ENCODE measurements around the gene PALM3. TPM values are rescaled to one million over a fixed set of nuclear protein-coding genes. Genes with fewer than 3 reads are reported as not detected.

PALM3 gene
- total and polyA plus RNA-seq, 10 of the 15 experiments (the other 5 are each of a cell fraction or from before 2014, with no cell fraction given): 0.07 TPM; not detected in 9

DNA sequence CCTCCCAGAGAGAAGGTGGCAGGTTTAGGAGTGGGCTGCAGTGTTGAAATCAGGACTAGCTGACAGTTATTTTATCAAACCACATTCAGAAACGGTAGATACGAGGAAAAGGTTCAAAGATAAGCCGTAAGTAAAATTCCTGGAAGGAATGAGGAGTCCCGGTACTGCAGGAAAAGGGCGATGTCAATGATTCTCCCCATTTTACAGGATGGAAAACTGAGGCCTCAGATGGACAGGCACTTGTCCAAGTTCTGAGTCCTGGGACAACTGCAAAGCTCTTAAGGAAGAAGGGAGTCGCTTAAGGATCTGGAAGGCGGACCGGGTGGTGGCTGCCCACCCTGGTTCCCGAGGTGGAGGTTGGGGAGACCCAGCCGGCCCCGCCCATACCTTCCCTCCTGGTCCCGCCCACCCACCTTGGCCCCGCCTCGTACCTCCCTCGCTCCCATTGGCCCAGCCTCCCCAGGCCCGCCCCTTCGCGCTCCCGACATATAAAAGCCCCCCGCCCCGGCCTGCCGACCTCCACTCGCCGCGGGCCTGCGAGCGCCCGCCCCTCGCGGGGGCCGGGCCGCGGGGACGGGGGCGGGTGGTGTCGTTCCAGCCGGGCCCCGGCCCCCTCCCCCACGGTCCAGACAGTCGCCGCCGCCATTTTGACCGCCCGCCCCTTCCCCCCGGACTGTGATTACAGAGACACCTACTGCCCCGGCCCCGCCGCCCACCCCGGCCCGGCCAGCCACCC lies 56.4 kb downstream of the PALM3 start (continued):
- peak; percentile 97 for TF ChIP-seq ZNF217 (IDR thresholded peaks at IDR 0.05)

DNA sequence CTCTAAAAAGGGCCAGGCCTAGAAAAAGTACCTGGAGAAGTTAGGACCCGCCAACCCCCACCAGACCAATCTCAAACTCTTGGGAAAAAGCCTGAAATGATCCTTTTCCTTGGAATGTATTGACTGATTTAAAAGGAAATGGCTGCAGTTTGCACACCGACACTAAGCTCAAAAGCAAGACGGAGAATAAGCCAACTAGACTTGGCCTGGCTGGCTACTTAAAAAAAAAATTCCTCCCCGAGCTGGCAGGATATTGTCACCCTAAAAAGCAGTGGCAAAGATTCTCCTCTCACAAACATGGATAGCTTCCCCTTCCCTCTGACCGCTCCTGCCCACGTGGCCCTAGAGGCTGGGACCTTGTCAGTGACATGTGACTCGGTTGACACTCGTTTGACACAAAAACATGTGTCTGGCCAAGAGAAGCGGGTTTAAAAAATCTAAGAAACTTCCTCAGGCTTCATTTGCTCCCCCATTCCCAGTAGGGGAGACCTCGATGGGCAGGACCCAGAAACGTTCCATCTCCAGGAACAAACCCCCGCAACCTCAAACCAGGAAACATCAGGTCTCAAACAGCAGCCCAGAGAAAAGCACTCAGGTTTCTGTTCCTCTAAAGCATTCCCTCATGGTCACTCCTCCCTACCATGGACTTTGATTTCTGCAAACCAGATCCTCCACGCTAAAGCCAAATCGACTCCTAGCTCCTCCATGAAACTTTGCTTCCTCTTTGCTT lies 57.1 kb downstream of the PALM3 start:
- H4K20me1 ChIP-seq (ENCODE audit: control insufficient read depth, insufficient read depth): no peaks in the 10 kb centered on the region
- H3K27ac ChIP-seq (ENCODE audit: control insufficient read depth, insufficient read depth): peak overlapping the region; percentile 80
- peak; percentile 34 for DNase-seq (ENCODE audit: low read depth, low spot score)
- CTCF ChIA-PET: interaction anchor here (0.6 to 5.1 kb wide), 10 partner anchors 9 to 981 kb away, joined by 3 to 30 read pairs (median 6); partner anchors contain the start of genes DCAF15 and IL27RA
- peaks cover 11% of the 10 kb centered on the region for H3K79me2 ChIP-seq (ENCODE audit: control insufficient read depth, insufficient read depth, low read length)
- WGBS (ENCODE audit: insufficient coverage, insufficient replicate concordance, low lambda C conversion rate, missing lambda C conversion rate): 11% methylated on average over 14 of the region's 14 CpGs
- no TSS peak for BruUV-seq (replicated peaks)
- peak overlapping the region; percentile 85 for H2AFZ ChIP-seq (ENCODE audit: control insufficient read depth, low read depth, low read length)
- RAD21 ChIA-PET (ENCODE audit: unreplicated experiment): interaction anchor here (0.8 to 4.6 kb wide), 10 partner anchors 7 to 132 kb away, joined by 3 to 35 read pairs (median 8); partner anchors contain the start of genes ASF1B, DCAF15 and IL27RA
- ATAC-seq: no peak
- H3K36me3 ChIP-seq (ENCODE audit: control insufficient read depth in 2 of 2, insufficient read depth in 2 of 2, low read length in 1 of 2): no peaks in the 10 kb centered on the region
- intact Hi-C loops (cut with micrococcal nuclease; ENCODE audit: unreplicated experiment) (loop anchor here (2.0 to 10.0 kb wide), 3 partner anchors 18 to 850 kb away; partner anchors contain the start of genes IER2 and STX10), in situ Hi-C loops (cut with MboI) (no loop called here)
- no peaks in the 10 kb centered on the region for H3K27me3 ChIP-seq (replicated peaks in 1 of 2; ENCODE audit: control insufficient read depth in 2 of 2, insufficient read depth in 2 of 2, low read length in 1 of 2)
- H3K4me3 ChIP-seq: peak overlapping the region; percentile 69
- peaks cover 47% of the 10 kb centered on the region for H3K4me1 ChIP-seq (ENCODE audit: control insufficient read depth, insufficient read depth, low read length)
- POLR2A ChIA-PET: interaction anchor here (0.7 to 4.9 kb wide), 13 partner anchors 11 to 77 kb away, joined by 3 to 49 read pairs (median 5); partner anchors contain the start of genes DCAF15 and IL27RA
- no peak for FAIRE-seq
- H3K4me2 ChIP-seq (ENCODE audit: control insufficient read depth, insufficient read depth): peak overlapping the region; percentile 95
- SMC1A ChIA-PET (ENCODE audit: uncharacterized antibody, unreplicated experiment): interaction anchor here (0.6 to 4.0 kb wide), 10 partner anchors 9 to 275 kb away, joined by 3 to 18 read pairs (median 6); partner anchors contain the start of gene IL27RA
- H3K9me3 ChIP-seq (replicated peaks; ENCODE audit: control insufficient read depth, insufficient read depth, low read length): no peaks in the 10 kb centered on the region
- peak overlapping the region; percentile 61 for H3K9ac ChIP-seq (ENCODE audit: control insufficient read depth, insufficient read depth, low read length)
- TF ChIP-seq KAT2A (conservative IDR thresholded peaks at IDR 0.05; ENCODE audit: control insufficient read depth, low read depth, low read length): no peak
- peak; percentile 24; the same call in 1 of the 2 replicates for TF ChIP-seq CREB1 (IDR thresholded peaks at IDR 0.05; ENCODE audit: low read depth)
- TF ChIP-seq BMI1 (IDR thresholded peaks at IDR 0.05; ENCODE audit: borderline replicate concordance): no peak
- TF ChIP-seq, protein P1, sequence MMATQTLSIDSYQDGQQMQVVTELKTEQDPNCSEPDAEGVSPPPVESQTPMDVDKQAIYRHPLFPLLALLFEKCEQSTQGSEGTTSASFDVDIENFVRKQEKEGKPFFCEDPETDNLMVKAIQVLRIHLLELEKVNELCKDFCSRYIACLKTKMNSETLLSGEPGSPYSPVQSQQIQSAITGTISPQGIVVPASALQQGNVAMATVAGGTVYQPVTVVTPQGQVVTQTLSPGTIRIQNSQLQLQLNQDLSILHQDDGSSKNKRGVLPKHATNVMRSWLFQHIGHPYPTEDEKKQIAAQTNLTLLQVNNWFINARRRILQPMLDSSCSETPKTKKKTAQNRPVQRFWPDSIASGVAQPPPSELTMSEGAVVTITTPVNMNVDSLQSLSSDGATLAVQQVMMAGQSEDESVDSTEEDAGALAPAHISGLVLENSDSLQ (IDR thresholded peaks at IDR 0.05): no peak
- peak; percentile 57; the same call in 1 of the 2 replicates for TF ChIP-seq IRF4 (IDR thresholded peaks at IDR 0.05; ENCODE audit: low read depth, low read length)
- TF ChIP-seq, protein P2, sequence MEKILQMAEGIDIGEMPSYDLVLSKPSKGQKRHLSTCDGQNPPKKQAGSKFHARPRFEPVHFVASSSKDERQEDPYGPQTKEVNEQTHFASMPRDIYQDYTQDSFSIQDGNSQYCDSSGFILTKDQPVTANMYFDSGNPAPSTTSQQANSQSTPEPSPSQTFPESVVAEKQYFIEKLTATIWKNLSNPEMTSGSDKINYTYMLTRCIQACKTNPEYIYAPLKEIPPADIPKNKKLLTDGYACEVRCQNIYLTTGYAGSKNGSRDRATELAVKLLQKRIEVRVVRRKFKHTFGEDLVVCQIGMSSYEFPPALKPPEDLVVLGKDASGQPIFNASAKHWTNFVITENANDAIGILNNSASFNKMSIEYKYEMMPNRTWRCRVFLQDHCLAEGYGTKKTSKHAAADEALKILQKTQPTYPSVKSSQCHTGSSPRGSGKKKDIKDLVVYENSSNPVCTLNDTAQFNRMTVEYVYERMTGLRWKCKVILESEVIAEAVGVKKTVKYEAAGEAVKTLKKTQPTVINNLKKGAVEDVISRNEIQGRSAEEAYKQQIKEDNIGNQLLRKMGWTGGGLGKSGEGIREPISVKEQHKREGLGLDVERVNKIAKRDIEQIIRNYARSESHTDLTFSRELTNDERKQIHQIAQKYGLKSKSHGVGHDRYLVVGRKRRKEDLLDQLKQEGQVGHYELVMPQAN (conservative IDR thresholded peaks at IDR 0.05): 0 out of 2 replicates have a peak, but pooled peaks have one; percentile 32
- no peak for TF ChIP-seq BCL11A (IDR thresholded peaks at IDR 0.05; ENCODE audit: low read depth, low read length)
- no peak for TF ChIP-seq LARP7 (IDR thresholded peaks at IDR 0.05)
- no peak for TF ChIP-seq ZSCAN29 (IDR thresholded peaks at IDR 0.05)
- TF ChIP-seq NR2C1 (IDR thresholded peaks at IDR 0.05): no peak
- no peak for TF ChIP-seq GATAD2B (conservative IDR thresholded peaks at IDR 0.05; ENCODE audit: low read depth)
- TF ChIP-seq YBX1 (IDR thresholded peaks at IDR 0.05): no peak
- TF ChIP-seq, protein P3, sequence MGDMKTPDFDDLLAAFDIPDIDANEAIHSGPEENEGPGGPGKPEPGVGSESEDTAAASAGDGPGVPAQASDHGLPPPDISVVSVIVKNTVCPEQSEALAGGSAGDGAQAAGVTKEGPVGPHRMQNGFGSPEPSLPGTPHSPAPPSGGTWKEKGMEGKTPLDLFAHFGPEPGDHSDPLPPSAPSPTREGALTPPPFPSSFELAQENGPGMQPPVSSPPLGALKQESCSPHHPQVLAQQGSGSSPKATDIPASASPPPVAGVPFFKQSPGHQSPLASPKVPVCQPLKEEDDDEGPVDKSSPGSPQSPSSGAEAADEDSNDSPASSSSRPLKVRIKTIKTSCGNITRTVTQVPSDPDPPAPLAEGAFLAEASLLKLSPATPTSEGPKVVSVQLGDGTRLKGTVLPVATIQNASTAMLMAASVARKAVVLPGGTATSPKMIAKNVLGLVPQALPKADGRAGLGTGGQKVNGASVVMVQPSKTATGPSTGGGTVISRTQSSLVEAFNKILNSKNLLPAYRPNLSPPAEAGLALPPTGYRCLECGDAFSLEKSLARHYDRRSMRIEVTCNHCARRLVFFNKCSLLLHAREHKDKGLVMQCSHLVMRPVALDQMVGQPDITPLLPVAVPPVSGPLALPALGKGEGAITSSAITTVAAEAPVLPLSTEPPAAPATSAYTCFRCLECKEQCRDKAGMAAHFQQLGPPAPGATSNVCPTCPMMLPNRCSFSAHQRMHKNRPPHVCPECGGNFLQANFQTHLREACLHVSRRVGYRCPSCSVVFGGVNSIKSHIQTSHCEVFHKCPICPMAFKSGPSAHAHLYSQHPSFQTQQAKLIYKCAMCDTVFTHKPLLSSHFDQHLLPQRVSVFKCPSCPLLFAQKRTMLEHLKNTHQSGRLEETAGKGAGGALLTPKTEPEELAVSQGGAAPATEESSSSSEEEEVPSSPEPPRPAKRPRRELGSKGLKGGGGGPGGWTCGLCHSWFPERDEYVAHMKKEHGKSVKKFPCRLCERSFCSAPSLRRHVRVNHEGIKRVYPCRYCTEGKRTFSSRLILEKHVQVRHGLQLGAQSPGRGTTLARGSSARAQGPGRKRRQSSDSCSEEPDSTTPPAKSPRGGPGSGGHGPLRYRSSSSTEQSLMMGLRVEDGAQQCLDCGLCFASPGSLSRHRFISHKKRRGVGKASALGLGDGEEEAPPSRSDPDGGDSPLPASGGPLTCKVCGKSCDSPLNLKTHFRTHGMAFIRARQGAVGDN (IDR thresholded peaks at IDR 0.05): peak; percentile 96

All from GM12878 (cell line).